Mesodermal cell (in vitro differentiated cells): ENCODE data around the gene LGMN.

Experiments
- H3K27ac ChIP-seq: 2 replicates; pipeline ENCODE4 v1.7.0; 2013; ENCODE audit warnings: mild to moderate bottlenecking, low read depth, low read length, moderate library complexity; ENCODE audit not compliant: severe bottlenecking
- H3K36me3 ChIP-seq: 2 replicates; pipeline ENCODE4 v1.7.1; 2013; ENCODE audit warnings: mild to moderate bottlenecking, low read length, moderate library complexity; ENCODE audit not compliant: control insufficient read depth, insufficient read depth
- H3K4me1 ChIP-seq: one replicate; pipeline ENCODE4 v1.7.1; 2013; ENCODE audit warnings: mild to moderate bottlenecking, low read length; ENCODE audit not compliant: insufficient read depth, control insufficient read depth, poor library complexity, severe bottlenecking
- H3K4me3 ChIP-seq: 2 replicates; pipeline ENCODE4 v1.7.0; 2013; ENCODE audit warnings: low read length, control low read depth, mild to moderate bottlenecking; ENCODE audit not compliant: insufficient read depth, poor library complexity, severe bottlenecking; ENCODE audit errors: extremely low read depth
- H3K9me3 ChIP-seq: 2 replicates; pipeline ENCODE4 v1.7.1; 2013; ENCODE audit warnings: mild to moderate bottlenecking, low read length, moderate library complexity; ENCODE audit not compliant: control insufficient read depth
- WGBS, 2 experiments: methylation state at CpG; one replicate each; pipeline ENCODE4 v1.1.5; 2013; ENCODE audit warnings: missing lambda C conversion rate in 2 of 2; ENCODE audit not compliant: insufficient coverage in 2 of 2; 5-methylcytosine and 5-hydroxymethylcytosine counted together

The LGMN gene

GRCh38 chr14:92710001-92710341, 38.5 kb downstream of the LGMN start:
- Histone ChIP-seq H3K36me3 (peaks cover 60% of the 10 kb centered on the region), H3K9me3 (no peaks in the 10 kb centered on the region), H3K4me3 (no peak overlapping the region), H3K27ac (no peak overlapping the region), H3K4me1 (peaks cover 14% of the 10 kb centered on the region)
- 93 to 94% methylated on average over 4 to 5 of the region's 5 CpGs for WGBS, 2 experiments

- Histone ChIP-seq H3K4me1 (peaks cover 14% of the 10 kb centered on the region), H3K4me3 (no peak overlapping the region), H3K9me3 (no peaks in the 10 kb centered on the region), H3K27ac (peak overlapping the region; percentile 85), H3K36me3 (peaks cover 63% of the 10 kb centered on the region)
- 93 to 96% methylated on average over 5 to 10 of the region's 13 CpGs for WGBS, 2 experiments
These were observed 39.0 kb downstream of the LGMN start for GRCh38 chr14:92709340-92710000.

GRCh38 chr14:92706386-92706785, 42.0 kb downstream of the LGMN start:
- WGBS, 2 experiments: 89 to 93% methylated on average over 13 to 15 of the region's 15 CpGs
- H3K4me3 ChIP-seq: no peak overlapping the region
- no peaks in the 10 kb centered on the region for H3K9me3 ChIP-seq
- H3K27ac ChIP-seq: no peak overlapping the region
- H3K4me1 ChIP-seq: peaks cover 14% of the 10 kb centered on the region
- peaks cover 65% of the 10 kb centered on the region for H3K36me3 ChIP-seq

DNA sequence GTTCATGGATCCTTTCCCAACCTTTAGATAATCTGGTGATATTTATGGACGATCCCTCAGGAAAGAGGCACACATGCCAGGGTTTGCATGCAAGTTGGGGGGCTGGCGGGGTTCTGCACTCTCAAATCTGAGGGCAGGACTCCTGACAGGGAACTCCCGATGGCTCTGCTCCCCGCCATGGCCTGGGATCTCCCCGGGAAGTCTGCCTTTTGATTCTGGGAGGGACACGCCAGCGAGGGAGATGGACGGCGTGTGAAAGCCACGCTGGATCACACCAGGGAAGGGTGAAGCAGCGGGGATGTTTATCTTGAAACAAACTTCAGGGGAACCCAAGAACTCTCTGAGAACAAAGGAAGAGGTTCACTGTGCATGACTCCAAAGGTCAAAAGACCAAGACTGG, 43.6 kb downstream of the LGMN start:
- Histone ChIP-seq H3K4me3 (no peak overlapping the region), H3K27ac (no peak overlapping the region), H3K4me1 (peaks cover 11% of the 10 kb centered on the region), H3K9me3 (no peaks in the 10 kb centered on the region), H3K36me3 (peaks cover 49% of the 10 kb centered on the region)
- WGBS, 2 experiments: 94 to 97% methylated on average over 11 of the region's 11 CpGs

DNA sequence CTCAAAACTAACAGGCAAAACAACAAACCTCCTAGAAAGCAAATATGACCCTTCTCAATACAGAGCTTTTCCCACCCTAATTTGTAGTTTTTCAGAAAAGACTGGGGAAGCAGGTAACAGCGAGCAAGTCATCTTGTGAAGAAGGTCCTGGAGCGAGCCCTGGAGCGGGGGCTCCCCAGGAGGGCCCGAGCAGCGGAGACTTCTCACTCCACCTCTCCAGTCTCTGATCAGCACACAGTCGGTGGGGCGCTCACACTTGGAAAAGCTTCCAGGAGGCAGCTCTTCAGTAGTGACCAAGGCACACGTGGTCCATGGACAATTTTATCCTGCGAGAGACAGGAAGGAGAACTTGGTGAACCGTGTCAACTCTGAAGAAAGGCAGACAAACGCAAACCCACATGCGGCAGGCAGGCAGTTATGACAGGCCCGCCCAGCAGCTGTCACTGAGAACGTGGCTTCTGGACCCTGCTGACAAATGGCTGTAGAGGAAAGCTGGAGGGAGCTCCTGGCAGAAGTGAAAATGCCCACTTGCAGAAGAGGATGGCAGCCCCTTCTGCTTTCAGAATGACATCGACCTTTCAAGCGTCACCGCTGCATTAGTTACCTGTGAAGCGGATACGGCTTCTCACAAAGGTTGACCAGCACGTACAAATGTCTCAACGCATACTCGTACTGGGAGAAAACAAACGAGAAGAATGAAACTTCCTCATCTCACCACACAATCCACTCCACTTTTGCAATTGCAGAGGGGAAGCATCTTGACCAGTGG, 44.2 kb downstream of the LGMN start:
- Histone ChIP-seq H3K36me3 (peaks cover 43% of the 10 kb centered on the region), H3K9me3 (no peaks in the 10 kb centered on the region), H3K4me3 (no peak overlapping the region), H3K27ac (no peak overlapping the region), H3K4me1 (peaks cover 5% of the 10 kb centered on the region)
- 92 to 94% methylated on average over 18 to 23 of the region's 23 CpGs for WGBS, 2 experiments

GRCh38 chr14:92703516-92703915, 44.9 kb downstream of the LGMN start:
- H3K4me3 ChIP-seq: no peak overlapping the region
- peaks cover 42% of the 10 kb centered on the region for H3K36me3 ChIP-seq
- no peaks in the 10 kb centered on the region for H3K4me1 ChIP-seq
- H3K27ac ChIP-seq: no peak overlapping the region
- WGBS, 2 experiments: 91 to 93% methylated on average over 7 to 10 of the region's 10 CpGs
- no peaks in the 10 kb centered on the region for H3K9me3 ChIP-seq

DNA sequence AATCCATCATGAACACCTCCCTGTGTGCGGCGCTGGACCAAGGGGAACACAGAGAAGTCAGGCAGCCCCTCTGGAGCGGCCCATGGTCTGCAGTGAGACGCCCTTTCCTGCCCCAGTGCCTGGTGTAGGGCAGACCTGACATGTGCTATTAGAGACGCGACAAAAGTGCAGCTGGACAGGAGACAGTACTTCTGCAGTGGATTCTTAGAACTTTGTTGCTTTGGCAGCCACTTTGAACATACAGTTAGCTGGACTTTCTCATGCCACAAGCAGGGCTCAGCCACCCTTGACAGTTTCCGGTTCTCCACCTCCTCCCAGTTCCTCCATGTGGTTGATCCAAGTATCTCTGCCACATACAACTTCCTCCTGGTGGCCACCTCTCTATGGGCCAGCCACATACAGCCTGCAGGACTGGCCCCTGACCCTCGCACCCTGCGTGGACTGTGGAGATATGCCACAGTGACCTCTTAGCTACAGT, 45.9 kb downstream of the LGMN start:
- Histone ChIP-seq H3K9me3 (no peaks in the 10 kb centered on the region), H3K27ac (no peak overlapping the region)
- WGBS, 2 experiments: 96 to 98% methylated on average over 9 of the region's 9 CpGs

GRCh38 chr14:92701826-92702225, 46.6 kb downstream of the LGMN start:
- no peaks in the 10 kb centered on the region for H3K4me1 ChIP-seq
- no peak overlapping the region for H3K4me3 ChIP-seq
- no peaks in the 10 kb centered on the region for H3K9me3 ChIP-seq
- H3K27ac ChIP-seq: no peak overlapping the region
- WGBS, 2 experiments: 98% methylated on average over 9 of the region's 10 CpGs
- peaks cover 33% of the 10 kb centered on the region for H3K36me3 ChIP-seq

More for the DNA sequence above, 45.9 kb downstream of the LGMN start:
- Histone ChIP-seq H3K4me1 (no peaks in the 10 kb centered on the region), H3K36me3 (peaks cover 39% of the 10 kb centered on the region), H3K4me3 (no peak overlapping the region)

GRCh38 chr14:92698393-92698792, 50.0 kb downstream of the LGMN start:
- Histone ChIP-seq H3K36me3 (peaks cover 2% of the 10 kb centered on the region), H3K9me3 (no peaks in the 10 kb centered on the region), H3K4me1 (no peaks in the 10 kb centered on the region), H3K4me3 (no peak overlapping the region), H3K27ac (no peak overlapping the region)

- no peaks in the 10 kb centered on the region for H3K9me3 ChIP-seq
- no peaks in the 10 kb centered on the region for H3K36me3 ChIP-seq
- no peak overlapping the region for H3K27ac ChIP-seq
- H3K4me3 ChIP-seq: no peak overlapping the region
- WGBS, 2 experiments: 93 to 100% methylated on average over 2 to 4 of the region's 4 CpGs
- no peaks in the 10 kb centered on the region for H3K4me1 ChIP-seq
These were observed 52.1 kb downstream of the LGMN start for GRCh38 chr14:92696366-92696765.

GRCh38 chr14:92695562-92695961, 52.9 kb downstream of the LGMN start:
- WGBS, 2 experiments: 82 to 86% methylated on average over 1 of the region's 1 CpG
- Histone ChIP-seq H3K9me3 (no peaks in the 10 kb centered on the region), H3K4me1 (no peaks in the 10 kb centered on the region)

More at GRCh38 chr14:92695562-92695961, 52.9 kb downstream of the LGMN start:
- Histone ChIP-seq H3K4me3 (no peak overlapping the region), H3K27ac (no peak overlapping the region), H3K36me3 (no peaks in the 10 kb centered on the region)
